Hypothalamus (tissue), 51 donors: ENCODE data around the gene UBE2D2.
A peak's percentile ranks its signal among the peaks of the same experiment; 100 is the strongest.
"Not testable (repeated sequence)": the region's sequence is repeated elsewhere in the genome, so short reads cannot be mapped to it uniquely, and the experiment has no call there.

ENCODE experiments used
- DNase-seq, 51 donors: peaks; one replicate each; lab custom pipeline; 2025; lab: John Stamatoyannopoulos, UW

UBE2D2 gene

DNA sequence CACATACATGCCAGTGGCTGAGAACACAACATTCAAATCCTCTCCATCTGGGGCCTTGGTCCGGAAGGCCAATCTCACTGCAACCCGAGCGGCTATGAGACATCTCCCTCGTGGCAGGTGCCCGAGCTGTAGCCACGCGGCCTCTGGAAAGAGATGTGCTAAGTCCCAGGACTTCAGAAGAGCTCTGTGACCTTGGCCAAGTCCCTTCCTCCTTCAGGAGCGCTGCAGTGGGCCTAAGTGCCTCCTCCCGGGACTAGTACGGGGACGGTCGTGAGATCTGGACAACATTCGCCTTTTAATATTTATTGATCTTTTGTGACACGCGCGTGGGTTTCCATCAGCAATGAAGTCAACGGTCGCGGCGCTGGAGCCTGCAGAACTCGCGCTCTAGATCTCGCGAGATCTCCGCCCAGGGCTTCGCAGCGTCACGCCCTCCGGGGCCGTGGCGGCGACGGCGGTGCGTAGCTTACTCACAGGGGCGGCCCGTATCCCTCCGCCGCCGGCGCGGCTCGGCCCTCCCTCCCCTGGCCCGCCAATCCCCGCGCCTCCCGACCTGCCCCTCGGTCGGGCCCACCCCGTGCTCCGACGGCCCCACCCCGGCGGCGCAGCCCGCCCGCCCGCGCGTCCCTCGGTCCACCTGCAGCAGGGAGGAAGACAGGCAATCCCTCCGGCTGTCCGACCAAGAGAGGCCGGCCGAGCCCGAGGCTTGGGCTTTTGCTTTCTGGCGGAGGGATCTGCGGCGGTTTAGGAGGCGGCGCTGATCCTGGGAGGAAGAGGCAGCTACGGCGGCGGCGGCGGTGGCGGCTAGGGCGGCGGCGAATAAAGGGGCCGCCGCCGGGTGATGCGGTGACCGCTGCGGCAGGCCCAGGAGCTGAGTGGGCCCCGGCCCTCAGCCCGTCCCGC is at the start of gene UBE2D2:
UBE2D2 (plus strand) TSS at position 588 of the 903 bp plus-strand sequence. CDS start 453 bp downstream, outside the sequence.
- peak; percentile 66 to 98 (median 91) for DNase-seq

DNA sequence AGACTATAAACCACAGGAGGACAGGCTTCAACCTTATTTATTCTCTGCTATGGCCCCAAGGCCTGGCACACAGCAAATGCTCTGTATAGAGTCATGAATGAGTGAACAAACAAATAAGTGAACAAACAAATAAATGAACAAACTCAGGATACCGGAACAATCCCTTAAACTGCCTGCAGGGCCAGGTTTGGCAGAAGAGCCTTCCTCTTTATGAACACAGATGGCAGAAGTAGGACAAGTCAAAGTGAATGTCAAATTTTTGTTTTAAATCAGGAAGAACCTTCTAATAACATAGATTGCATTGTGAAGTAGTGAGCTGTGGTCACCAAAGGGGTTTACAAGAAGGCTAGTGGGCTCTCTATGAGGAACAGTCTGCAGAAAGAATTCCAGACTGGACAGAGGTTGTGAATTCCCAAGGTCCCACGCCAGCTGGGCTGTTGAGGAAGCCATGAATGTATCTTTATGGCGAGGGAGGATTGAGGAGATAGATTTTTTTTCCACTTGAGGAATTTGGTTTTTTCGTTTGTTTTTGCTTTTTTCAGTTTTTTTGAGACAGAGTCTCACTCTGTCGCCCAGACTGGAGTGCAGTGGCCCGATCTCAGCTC is 48.3 kb upstream of the UBE2D2 start:
- DNase-seq: no peak

- DNase-seq: peak in 44 of 51 donors; percentile 3 to 76 (median 52)
These were observed 47.7 kb upstream of the UBE2D2 start for GRCh38 chr5:139513434-139513833.

- DNase-seq: peak in 3 of 51 donors; percentile 23 to 57 (median 54)
These were observed 47.2 kb upstream of the UBE2D2 start for GRCh38 chr5:139513852-139514485.

- no peak for DNase-seq
These were observed 46.7 kb upstream of the UBE2D2 start for GRCh38 chr5:139514486-139514856.

DNA sequence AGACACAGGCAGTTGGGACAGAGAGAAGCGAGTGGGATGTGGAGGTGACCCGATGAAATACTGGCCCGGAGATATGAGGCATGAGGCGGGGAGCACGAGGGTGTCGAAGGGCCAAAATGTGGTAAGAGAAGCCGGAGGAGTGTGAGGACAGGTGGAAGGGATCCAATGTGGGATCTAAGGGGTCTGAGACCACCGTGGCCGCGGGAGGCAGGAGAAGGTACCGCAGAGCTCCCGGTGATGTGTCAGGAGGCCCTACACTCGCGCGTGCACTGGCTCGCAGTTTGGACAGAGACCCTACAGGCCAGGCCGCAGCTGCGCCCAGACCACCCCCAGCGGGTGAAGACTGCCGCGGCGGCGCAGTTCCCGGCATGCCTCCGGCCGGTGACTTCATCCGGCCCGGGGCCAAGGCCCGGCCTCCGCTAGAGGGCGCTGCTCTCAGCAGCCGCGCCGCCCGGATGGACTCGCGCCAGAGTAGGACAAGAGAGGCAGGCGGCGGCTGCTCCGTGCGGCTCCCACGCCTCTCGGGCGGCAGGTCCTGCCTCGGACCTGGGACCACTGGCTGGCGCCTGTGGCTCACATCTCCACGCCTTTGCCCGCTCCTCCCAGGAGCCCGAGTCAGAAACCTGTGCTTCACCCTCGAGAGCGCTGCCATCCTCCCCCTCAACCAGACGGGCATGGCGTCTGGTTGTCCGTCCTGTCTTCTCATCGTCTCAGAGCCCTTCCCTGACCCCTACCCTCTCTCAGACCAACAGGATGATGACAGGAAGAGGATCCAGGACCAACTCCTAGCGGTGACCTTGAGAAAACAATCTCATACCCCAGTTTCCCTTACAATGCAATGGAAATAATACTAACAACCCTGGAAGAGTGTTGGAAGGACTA is 43.2 kb upstream of the UBE2D2 start:
- peak; percentile 24 to 97 (median 84) for DNase-seq

DNA sequence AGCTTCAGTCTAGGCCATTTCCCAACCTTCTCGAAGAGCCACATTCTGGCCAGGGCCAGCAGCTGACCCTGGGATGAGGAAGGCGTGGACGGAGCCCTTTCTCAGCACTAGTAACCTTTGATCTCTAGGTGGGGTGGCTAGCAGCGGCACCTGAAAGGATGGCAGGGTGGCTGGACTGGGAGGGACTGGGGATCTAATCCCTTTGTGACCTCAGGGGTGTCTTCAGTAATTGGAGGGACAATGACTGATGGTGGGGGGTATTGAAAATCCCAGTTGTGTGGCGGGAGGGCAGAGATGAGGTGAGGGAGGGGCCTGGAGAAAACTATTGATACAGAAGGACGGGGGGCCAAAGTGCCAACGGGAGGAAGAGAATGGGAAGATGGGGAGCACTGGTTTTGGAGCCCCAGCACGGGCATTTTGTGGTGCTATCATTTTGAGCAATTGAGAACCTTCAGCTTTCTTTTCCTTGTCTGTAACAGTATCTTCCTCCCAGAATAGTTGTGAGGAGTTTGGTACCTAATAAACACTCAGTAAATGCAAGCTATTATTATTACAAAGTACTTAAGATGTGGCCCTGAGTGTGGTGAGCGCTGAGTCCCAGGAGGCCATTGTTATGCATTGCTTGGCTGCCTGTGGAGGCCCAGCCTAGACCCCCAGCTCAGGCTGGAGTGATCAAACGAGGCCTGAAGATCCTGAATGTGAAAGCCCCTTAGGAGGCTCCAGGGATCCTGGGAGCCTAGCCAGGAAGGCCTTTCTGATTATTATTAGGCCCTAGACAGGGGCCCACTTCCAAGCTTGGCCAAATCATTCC is 37.3 kb upstream of the UBE2D2 start:
- DNase-seq: no peak

GRCh38 chr5:139524446-139524845 is 36.7 kb upstream of the UBE2D2 start:
- no peak for DNase-seq

- no peak for DNase-seq
These were observed 36.1 kb upstream of the UBE2D2 start for GRCh38 chr5:139524940-139525585.

- DNase-seq: not testable (repeated sequence)
These were observed 35.4 kb upstream of the UBE2D2 start for GRCh38 chr5:139525586-139526308.

GRCh38 chr5:139526309-139527089 is 34.6 kb upstream of the UBE2D2 start:
- not testable (repeated sequence) for DNase-seq

DNA sequence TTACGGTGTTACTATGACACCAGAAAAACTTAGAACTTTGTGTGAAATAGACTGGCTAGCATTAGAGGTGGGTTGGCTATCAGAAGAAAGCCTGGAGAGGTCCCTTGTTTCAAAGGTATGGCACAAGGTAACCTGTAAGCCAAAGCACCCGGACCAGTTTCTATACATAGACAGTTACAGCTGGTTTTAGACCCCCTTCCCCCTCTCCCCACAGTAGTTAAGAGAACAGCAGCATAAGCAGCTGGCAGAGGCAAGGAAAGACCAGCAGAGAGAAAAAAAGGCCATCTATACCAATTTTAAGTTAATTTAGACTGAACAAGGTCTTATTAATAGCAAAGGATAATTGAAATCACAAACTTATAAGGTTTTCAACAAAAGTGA is 34.1 kb upstream of the UBE2D2 start:
- DNase-seq: not testable (repeated sequence)

DNA sequence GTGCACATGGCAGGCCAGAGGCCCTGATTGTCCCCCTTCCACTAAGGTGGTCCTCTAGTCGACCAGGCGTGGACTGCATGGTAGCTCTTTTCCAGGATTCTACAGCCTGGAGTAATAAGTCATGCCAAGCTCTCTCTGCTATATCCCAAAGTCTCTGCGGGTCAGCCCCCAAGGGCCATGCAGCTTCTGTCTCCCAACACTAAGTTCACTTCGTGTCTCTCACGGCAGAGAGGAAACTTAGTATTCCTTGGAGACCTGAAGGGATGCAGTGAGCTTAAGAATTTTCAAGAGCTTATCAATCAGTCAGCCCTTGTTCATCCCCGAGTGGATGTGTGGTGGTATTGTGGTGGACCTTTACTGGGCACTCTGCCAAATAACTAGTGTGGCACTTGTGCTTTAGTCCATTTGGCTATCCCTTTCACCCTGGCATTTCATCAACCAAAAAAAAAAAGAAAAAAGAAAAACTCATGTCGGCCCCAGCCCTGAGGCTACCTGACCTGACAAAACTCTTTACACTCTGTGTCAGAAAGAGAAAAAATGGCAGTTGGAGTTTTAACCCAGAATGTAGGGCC is 33.2 kb upstream of the UBE2D2 start:
- DNase-seq: not testable (repeated sequence)

DNA sequence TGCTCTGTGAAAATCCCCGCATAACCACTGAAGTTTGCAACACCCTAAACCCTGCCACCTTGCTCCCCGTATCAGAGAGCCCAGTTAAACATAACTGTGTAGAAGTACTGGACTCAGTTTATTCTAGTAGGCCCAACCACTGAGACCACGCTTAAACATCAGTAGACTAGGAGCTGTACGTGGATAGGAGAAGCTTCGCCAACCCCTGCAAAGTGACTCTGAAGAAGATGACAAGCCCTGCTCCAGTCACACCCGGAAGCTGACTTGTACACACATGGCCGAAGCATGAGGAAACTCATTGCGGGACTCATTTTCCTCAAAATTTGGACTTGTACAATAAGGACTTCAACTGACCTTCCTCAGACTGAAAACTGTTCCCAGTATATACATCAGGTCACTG is 32.4 kb upstream of the UBE2D2 start:
- not testable (repeated sequence) for DNase-seq

- DNase-seq: not testable (repeated sequence)
These were observed 31.1 kb upstream of the UBE2D2 start for GRCh38 chr5:139530079-139530478.

DNA sequence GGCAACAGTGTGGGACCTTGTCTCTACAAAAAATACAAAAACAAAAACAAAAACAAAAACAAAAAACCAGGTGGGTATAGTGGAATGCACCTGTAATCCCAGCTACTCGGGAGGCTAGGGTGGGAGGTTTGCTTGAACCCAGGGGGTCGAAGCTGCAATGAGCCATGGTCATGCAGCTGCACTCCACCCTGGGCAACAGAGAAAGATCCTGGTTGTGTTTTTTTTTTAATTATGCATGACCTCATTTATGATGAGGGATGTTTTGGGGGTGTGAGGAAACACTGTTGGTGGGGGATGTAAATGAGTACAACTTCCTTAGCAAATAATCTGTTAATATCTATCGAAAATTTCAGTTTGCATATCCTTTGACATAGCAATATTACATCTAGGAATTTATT is 29.4 kb upstream of the UBE2D2 start:
- no peak for DNase-seq

DNA sequence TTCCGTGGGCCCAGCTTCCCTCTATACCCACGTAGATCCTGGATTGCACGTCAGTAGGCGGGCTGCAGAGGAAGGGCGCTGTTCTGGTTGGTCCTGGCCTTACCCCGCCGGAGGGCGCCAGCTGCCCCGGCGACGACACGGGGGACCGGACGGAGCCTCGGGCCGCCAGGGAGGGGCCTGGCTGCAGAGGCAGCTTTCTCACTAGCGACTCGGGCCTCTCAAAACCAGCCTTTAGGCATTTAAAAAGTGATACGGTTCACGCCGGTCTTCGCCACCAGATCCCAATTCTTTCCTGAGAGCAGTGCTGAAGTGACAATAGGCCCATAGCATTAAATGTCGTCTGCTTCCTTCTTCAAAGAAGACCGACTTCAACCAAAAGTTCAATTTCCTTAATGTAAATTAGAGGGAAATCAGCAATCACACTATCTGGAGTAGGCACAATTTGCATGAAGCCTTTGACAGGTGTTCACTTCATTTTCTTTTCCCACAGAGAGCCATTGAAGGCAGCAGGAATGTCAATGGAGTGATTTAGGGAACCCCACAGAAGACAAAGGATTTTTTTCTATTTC is 17.6 kb upstream of the UBE2D2 start:
- peak in 44 of 51 donors; percentile 5 to 76 (median 34) for DNase-seq
